Activated naive CD4-positive, alpha-beta T cell treated with anti-CD3 and anti-CD28 coated beads, Interleukin-2, amount 50 U/mL, for 16 hours (primary cell): ENCODE results near the gene GABBR2.
"Not testable (repeated sequence)": the region's sequence is repeated elsewhere in the genome, so short reads cannot be mapped to it uniquely, and the experiment has no call there.

Experiments used
- DNase-seq: peaks from one replicate; pipeline ENCODE4 v3.0.0-alpha.2; 2020

GABBR2 gene

GRCh38 chr9:98504298-98505282 is 204.1 kb downstream of the GABBR2 start:
- no peak for DNase-seq

DNA sequence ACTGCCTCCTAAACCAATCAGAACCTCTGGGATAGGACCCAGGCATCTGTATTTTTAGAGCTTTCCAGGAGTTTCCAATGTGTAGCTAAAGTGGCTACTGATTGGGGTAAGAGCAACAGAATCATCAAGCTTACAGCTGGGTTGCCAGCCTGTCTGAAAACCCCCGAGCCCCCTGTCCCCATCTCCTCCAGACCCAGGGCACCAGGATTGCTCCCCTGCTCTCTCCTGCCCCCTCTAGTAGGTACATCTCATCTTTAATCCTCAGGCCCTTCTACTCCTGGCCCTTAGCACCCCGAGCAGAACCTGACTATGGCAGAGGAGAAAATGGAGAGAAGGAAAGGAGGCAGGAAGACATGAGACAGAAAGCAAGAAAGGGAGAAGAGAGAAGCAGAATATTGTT is 204.9 kb downstream of the GABBR2 start:
- no peak for DNase-seq

GRCh38 chr9:98502976-98503325 is 205.8 kb downstream of the GABBR2 start:
- no peak for DNase-seq

GRCh38 chr9:98502311-98502975 is 206.3 kb downstream of the GABBR2 start:
- DNase-seq = no peak

DNA sequence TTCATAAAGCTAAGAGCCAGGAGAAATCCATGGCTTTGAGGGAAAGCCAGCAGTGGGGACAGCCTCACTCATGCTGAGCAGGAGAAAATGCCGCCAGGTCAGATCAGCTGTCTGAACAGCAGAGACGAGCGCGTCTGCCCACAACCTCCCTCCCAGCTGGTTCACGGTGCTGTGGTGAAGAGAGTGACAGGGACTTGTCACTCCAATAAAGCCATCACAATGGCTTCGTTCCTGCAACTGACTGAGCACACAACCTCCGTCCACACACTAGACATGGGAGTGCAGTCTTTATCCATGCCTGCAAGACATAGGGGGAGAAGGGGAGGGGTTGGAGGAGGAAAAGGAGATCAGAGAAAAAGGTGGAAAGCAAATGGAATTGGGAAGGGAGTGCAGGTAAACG is 206.9 kb downstream of the GABBR2 start:
- DNase-seq = no peak

DNA sequence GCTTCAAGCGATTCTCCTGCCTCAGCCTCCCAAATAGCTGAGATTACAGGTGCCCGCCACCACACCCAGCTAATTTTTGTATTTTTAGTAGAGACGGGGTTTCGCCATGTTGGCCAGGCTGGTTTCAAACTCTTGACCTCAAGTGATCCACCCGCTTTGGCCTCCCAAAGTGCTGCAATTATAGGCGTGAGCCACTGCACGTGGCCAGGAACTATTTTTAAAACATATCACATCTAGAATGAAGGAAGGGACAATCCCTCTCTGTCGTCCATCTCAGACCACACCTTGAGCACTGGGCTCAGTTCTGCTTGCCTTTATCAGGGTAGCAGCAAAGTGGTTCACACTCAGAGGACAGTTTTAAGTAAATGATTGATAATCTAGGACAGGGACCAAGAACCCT is 207.5 kb downstream of the GABBR2 start:
- DNase-seq = not testable (repeated sequence)

GRCh38 chr9:98500337-98500919 is 208.3 kb downstream of the GABBR2 start:
- DNase-seq = no peak

GRCh38 chr9:98495530-98495929 is 213.2 kb downstream of the GABBR2 start:
- DNase-seq = no peak

DNA sequence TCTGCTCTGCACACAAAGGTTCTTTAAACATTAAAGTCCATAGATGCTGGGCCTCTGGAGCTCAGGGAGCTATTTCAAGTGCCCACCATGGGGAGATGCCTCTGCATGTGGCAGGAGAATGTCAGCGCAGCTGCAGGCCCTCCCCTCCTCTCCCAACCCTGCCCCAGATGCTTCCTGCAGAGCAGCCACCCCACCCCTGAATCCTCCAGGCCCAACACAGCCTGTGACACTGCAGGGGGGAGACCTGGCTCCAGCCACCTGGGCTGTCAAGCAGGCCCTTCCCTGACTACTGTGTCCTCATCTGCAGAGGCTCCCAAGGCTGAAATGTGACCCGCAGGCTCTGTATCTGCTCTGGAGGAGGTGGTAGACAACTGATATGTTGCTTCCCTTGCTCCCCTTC is 213.9 kb downstream of the GABBR2 start:
- no peak for DNase-seq

DNA sequence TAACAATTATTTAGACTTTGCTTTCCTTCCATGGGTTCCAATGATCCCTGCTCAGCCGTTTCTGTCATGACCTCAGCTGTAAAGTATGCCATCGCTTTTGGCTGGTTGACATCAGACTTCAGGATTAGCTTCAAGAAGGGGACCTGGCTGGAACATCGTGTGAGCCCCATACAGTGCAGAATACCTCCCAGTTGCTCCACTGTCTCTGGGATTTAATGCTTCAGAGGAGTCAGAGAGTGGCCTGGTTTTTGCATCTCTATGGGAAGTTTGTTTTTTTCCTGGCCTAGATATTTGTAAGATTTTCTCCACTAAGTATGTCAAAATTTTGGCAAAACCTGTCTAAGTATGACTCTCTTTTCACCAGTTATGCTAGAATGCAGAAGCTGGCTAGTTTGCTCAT is 216.9 kb downstream of the GABBR2 start:
- DNase-seq = no peak

- no peak for DNase-seq
Measured at GRCh38 chr9:98491231-98491651, 217.5 kb downstream of the GABBR2 start.

- DNase-seq = no peak
Measured at GRCh38 chr9:98488571-98489312, 220.0 kb downstream of the GABBR2 start.

- DNase-seq = no peak
Measured at GRCh38 chr9:98485706-98486105, 223.0 kb downstream of the GABBR2 start.

DNA sequence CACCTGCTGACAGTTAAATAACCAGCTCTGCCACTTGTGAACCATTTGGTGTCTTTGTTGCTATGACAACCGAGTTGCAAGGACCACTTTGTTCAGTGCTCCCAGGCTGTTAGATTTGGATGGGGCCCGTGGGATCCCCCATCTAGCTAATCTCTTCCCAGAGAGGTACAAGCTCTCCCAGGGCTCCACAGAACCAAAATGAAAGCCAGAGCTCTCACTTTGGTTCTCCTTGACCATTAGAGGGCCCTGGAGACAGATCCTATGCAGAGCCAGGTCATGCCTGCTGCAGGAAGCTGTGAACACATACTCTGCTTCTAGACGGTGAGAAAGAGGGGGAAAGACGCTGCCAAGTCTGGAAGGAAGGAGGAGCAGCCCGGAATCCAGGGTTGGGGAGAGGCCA is 224.6 kb downstream of the GABBR2 start:
- DNase-seq = no peak

GRCh38 chr9:98482226-98482625 is 226.5 kb downstream of the GABBR2 start:
- DNase-seq = no peak

DNA sequence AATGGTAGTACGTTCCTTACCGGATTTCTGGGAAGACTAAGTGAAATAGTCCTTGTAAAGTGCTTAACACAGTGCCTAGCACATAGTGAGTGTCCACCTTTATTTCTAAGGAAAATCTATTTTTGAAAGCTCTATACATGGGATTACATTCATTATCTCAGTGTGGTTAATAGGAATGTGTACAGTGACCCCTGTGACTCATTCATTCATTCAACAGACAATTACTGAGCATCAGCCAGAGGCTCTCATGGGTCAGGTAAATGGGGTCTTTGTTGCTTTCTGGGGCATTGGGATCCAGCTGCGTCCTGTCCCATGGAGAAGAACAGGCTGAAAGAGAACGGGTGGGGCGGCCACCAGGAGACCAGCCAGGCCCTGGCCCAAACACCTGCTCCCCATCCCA is 227.1 kb downstream of the GABBR2 start:
- no peak for DNase-seq

GRCh38 chr9:98479967-98480847 is 228.5 kb downstream of the GABBR2 start:
- DNase-seq = no peak

DNA sequence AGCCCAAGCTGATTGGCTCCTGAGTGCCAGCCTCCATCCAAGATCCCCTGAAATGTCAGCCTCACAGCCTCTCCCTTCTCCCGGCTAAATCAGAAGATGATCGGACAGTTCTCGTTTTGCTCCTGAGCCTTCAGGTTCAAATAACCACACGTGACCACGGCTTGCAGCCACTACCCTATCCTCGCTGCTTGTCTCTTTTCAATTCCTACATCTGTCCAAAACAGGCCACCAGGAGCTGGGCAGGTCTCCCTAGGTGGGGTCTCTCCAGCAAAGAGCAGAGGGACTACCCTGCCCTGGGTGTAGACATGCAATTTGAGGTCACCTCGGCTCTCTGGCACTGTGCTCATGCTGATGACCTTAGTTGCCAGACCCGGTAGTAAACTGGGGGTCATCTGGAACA is 229.3 kb downstream of the GABBR2 start:
- no peak for DNase-seq

GRCh38 chr9:98477884-98478283 is 230.9 kb downstream of the GABBR2 start:
- DNase-seq = no peak

DNA sequence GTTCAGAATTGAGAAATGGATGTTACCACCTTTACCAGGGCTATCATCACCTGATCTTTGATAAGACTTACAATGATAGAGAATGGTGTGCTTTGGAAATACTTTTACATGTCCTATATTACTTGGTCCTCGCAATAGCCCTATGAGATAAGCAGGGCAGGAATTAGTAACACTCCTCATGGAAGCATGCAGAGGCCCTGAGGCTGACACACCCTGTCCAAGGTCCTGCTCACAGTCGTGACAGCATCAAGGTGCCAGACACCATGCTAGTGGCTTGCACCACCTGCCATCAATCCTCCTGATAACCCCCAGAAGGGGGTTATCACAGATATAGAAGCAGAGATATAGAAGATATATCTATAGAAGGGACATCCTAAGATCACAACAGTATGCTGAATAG is 236.5 kb downstream of the GABBR2 start:
- no peak for DNase-seq

DNA sequence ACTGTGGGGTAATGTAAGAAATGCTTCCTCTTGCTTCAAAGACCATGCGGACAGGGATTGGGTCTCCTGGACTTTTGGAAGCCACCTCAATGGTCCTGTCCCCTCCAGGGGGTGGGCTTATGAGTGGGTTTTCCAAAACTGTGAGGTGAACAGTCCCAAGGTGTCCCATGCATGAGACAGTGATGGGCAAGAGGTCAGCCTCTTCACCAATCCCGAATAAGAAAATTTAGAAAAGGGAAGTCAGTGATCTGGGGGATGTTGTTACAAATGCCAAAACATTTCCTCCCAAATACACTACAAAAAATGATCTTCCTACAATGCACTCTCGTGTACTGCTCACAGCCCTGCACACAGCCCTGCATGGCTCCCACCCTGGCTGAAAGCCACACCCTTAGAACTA is 237.6 kb downstream of the GABBR2 start:
- no peak for DNase-seq

DNA sequence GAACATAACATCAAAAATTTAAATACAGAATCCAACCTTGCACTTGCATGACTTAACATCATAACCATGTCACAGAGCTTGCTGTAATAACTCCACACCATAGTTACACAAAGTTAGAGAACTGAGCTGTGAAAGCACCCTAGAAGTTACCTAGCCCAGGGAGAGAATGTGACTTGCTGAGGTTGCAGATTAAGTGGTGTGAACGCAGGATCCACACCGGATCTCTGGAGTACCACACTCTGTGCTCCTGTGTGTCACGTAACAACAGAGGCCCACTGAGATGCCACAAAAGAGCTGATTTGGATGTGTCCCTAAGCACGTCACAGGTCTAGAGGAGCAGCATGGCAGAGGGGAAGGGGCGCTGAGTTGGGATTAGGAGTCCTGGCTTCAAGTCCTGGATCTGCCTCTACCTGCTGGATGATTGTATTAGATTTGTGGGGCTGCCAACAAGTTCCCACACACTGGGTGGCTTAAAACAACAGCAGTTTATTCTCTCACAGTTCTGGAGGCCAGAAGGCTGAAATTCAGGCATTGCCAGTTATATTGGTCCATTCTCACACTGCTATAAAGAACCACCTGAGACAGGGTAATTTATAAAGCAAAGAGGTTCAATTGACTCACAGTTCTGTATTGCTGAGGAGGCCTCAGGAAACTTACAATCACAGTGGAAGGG is 240.0 kb downstream of the GABBR2 start:
- DNase-seq = no peak
